H1 (cell line): ENCODE results near the gene MPHOSPH9.

ENCODE experiments used
- CBX5 ChIP-seq: fragments of 300-800, 300-1000 bp; sonication (generic); IDR thresholded peaks from 2 replicates; pipeline ENCODE4 v1.7.1; 2016; ENCODE audit warnings: antibody characterized with exemption, low read length, low read depth
- CBX8 ChIP-seq: fragments of 300-800, 300-1000 bp; sonication (generic); IDR thresholded peaks from 2 replicates; pipeline ENCODE4 v1.7.1; 2016; ENCODE audit warnings: low read depth, low read length, borderline replicate concordance
- CHD1 ChIP-seq: IDR thresholded peaks from 2 replicates; pipeline ENCODE4 v1.6.1; 2012; ENCODE audit warnings: low read depth, low read length, improper control_type of control experiment
- CTCF ChIP-seq, 3 experiments: IDR thresholded peaks; 1 replicate in 2 of 3; 2 replicates in 1 of 3; pipeline versions ENCODE4 v1.5.1 to v1.6.1; 2011; ENCODE audit warnings: low read length in 3 of 3, mild to moderate bottlenecking in 3 of 3, inconsistent platforms in 2 of 3, low read depth in 1 of 3, moderate library complexity in 1 of 3; ENCODE audit not compliant: insufficient read depth in 1 of 3; ENCODE audit errors: control extremely low read depth in 1 of 3
- E2F6 ChIP-seq: IDR thresholded peaks from 2 replicates; pipeline ENCODE4 v1.6.1; 2012; ENCODE audit warnings: inconsistent platforms
- POLR2A ChIP-seq, 2 experiments: IDR thresholded peaks; 1 replicate in 1 of 2; 2 replicates in 1 of 2; pipeline ENCODE4 v1.6.1; 2011; ENCODE audit warnings: low read depth in 2 of 2, low read length in 2 of 2, mild to moderate bottlenecking in 2 of 2; ENCODE audit errors: control extremely low read depth in 1 of 2
- POLR2AphosphoS5 ChIP-seq: IDR thresholded peaks from 2 replicates; pipeline ENCODE4 v1.6.1; 2011; ENCODE audit warnings: low read depth, low read length
- SAP30 ChIP-seq: fragments of 300-600 bp; sonication (generic); IDR thresholded peaks from 2 replicates; pipeline ENCODE4 v1.7.1; 2012; ENCODE audit warnings: low read length, moderate library complexity, mild to moderate bottlenecking, inconsistent platforms; ENCODE audit not compliant: insufficient read depth, insufficient replicate concordance
- SP2 ChIP-seq: IDR thresholded peaks from 2 replicates; pipeline ENCODE4 v1.6.1; 2012; ENCODE audit warnings: mild to moderate bottlenecking, low read length, inconsistent platforms
- SRF ChIP-seq: IDR thresholded peaks from 2 replicates; pipeline ENCODE4 v1.6.1; 2011; ENCODE audit warnings: mild to moderate bottlenecking, low read depth, low read length, moderate library complexity
- TBP ChIP-seq: IDR thresholded peaks from 2 replicates; pipeline ENCODE4 v1.6.1; 2011; ENCODE audit warnings: low read depth, low read length, improper control_type of control experiment

- TF ChIP-seq POLR2AphosphoS5 (no peak), SP2 (no peak), CTCF (IDR thresholded peaks at IDR 0.05; ENCODE audit: control extremely low read depth in 1 of 3, insufficient read depth in 1 of 3, low read depth in 1 of 3, low read length in 3 of 3) (no peak), SAP30 (no peak), POLR2A (IDR thresholded peaks at IDR 0.05; ENCODE audit: control extremely low read depth in 1 of 2, low read depth in 2 of 2, low read length in 2 of 2) (no peak), CHD1 (no peak), CBX5 (no peak), SRF (no peak), TBP (no peak), CBX8 (no peak), E2F6 (no peak)
Measured at GRCh38 chr12:123142921-123143735, 89.8 kb downstream of the MPHOSPH9 start.
